ENCODE results near the gene BBS4.

DNA sequence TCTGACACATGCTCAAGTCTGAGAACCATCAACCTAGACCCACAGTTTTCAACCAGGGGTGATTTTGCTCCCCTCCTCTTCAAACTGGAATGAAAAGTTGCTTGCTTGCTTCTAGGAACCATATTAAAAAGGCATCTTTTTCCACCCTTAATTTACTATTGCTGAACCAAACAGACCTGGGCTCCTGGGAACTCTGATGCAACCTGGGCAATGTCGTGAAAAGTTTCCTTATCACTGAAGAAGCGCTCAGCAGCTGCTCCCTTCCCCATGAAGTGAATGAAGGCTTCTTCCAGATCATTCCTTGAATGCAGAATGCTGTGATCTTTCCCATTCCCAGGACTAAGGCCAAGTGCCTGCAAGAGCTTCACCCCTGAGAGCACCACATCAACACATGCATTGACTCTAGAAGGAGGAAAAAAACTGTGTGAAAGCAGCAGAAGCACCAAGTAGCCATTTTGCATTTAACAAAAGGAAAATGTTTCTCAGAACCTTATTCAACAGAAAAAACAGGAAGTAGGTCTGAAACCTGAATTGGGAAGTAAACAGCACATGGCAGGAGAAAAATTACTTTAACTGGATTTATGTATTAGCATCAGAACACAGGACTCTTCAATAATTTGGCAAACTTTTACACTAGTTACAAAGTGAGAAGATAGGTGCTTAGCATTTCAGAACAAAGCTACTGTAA, 88.8 kb downstream of the BBS4 start:
- TF ChIP-seq, protein P1, sequence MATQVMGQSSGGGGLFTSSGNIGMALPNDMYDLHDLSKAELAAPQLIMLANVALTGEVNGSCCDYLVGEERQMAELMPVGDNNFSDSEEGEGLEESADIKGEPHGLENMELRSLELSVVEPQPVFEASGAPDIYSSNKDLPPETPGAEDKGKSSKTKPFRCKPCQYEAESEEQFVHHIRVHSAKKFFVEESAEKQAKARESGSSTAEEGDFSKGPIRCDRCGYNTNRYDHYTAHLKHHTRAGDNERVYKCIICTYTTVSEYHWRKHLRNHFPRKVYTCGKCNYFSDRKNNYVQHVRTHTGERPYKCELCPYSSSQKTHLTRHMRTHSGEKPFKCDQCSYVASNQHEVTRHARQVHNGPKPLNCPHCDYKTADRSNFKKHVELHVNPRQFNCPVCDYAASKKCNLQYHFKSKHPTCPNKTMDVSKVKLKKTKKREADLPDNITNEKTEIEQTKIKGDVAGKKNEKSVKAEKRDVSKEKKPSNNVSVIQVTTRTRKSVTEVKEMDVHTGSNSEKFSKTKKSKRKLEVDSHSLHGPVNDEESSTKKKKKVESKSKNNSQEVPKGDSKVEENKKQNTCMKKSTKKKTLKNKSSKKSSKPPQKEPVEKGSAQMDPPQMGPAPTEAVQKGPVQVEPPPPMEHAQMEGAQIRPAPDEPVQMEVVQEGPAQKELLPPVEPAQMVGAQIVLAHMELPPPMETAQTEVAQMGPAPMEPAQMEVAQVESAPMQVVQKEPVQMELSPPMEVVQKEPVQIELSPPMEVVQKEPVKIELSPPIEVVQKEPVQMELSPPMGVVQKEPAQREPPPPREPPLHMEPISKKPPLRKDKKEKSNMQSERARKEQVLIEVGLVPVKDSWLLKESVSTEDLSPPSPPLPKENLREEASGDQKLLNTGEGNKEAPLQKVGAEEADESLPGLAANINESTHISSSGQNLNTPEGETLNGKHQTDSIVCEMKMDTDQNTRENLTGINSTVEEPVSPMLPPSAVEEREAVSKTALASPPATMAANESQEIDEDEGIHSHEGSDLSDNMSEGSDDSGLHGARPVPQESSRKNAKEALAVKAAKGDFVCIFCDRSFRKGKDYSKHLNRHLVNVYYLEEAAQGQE (IDR thresholded peaks at IDR 0.05; ENCODE audit: insufficient read depth in 1 of 2, low read depth in 2 of 2, low read length in 2 of 2) = no peak
- TF ChIP-seq SIN3A (IDR thresholded peaks at IDR 0.05; ENCODE audit: borderline replicate concordance, insufficient read depth, low read length) (no peak), POLR2AphosphoS5 (IDR thresholded peaks at IDR 0.05; ENCODE audit: low read depth, low read length) (no peak)
